ENCODE data around the gene MAN1B1.

DNA sequence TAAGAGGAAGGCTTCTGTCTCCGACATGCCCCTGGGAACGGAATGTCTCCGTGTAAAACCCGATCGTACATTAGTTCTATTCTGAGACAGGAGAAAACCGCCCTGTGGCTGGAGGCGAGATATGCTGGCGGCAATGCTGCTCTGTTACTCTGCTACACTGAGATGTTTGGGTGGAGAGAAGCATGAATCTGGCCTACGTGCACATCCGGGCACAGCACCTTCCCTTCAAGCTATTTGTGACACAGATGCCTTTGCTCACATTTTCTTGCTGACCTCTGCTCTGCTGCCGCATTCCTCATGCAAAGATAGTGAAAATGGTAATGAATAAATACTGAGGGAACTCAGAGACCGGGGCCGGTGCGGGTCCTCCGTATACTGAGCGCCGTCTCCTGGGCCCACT lies 29.9 kb downstream of the MAN1B1 start:
- TF ChIP-seq POLR2A (IDR thresholded peaks at IDR 0.05) (no peak), POLR2AphosphoS5 (IDR thresholded peaks at IDR 0.05) (no peak)
- TF ChIP-seq, protein P1, sequence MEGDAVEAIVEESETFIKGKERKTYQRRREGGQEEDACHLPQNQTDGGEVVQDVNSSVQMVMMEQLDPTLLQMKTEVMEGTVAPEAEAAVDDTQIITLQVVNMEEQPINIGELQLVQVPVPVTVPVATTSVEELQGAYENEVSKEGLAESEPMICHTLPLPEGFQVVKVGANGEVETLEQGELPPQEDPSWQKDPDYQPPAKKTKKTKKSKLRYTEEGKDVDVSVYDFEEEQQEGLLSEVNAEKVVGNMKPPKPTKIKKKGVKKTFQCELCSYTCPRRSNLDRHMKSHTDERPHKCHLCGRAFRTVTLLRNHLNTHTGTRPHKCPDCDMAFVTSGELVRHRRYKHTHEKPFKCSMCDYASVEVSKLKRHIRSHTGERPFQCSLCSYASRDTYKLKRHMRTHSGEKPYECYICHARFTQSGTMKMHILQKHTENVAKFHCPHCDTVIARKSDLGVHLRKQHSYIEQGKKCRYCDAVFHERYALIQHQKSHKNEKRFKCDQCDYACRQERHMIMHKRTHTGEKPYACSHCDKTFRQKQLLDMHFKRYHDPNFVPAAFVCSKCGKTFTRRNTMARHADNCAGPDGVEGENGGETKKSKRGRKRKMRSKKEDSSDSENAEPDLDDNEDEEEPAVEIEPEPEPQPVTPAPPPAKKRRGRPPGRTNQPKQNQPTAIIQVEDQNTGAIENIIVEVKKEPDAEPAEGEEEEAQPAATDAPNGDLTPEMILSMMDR (IDR thresholded peaks at IDR 0.05), result no peak

Measured in prostate gland (tissue), 2 donors.